GM21619 (cell line): ENCODE measurements around the gene KCNJ9.
"Not testable (repeated sequence)": the region's sequence is repeated elsewhere in the genome, so short reads cannot be mapped to it uniquely, and the experiment has no call there.

Source experiments
- ATAC-seq: cut with Tn5 transposase; IDR thresholded peaks from one replicate; pipeline ENCODE4 v1.9.1; 2021; ENCODE audit not compliant: unreplicated experiment

KCNJ9 gene

DNA sequence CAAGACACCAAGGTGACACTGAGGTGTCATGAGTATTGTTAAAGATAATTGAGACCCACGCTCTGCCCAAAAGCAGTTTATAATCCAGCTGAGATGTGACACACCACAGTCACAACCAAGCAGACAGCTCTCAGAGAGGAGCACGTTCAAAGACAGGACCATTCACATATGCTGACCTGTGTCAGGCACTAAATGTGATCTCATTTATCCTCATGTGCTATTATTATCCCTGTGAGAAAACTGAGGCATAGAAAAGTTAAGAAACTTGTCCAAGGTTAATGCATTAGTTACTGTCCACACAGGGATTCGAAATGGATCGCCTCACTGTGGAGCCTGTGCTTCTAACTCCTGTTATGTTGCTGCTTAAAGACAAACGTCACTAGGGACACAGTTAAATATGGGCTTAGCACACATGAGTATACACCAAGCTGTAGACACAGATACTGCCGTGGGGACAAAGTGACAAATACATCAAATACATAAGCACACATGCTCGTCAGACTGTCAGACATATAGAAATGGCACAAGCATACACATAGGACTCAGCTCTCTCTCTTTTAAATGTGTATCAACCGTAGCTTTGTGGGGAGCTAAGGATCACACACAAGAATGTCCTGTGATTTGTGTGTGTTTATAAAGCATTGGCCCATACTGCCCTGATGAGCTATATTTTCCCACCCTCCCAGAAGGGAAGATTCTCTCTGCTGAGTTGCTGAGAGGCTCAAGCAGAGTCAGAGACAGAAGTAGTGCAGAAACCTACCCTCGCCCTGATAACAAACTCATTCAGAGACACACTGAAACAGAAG, 20.6 kb downstream of the KCNJ9 start:
- ATAC-seq: no peak

DNA sequence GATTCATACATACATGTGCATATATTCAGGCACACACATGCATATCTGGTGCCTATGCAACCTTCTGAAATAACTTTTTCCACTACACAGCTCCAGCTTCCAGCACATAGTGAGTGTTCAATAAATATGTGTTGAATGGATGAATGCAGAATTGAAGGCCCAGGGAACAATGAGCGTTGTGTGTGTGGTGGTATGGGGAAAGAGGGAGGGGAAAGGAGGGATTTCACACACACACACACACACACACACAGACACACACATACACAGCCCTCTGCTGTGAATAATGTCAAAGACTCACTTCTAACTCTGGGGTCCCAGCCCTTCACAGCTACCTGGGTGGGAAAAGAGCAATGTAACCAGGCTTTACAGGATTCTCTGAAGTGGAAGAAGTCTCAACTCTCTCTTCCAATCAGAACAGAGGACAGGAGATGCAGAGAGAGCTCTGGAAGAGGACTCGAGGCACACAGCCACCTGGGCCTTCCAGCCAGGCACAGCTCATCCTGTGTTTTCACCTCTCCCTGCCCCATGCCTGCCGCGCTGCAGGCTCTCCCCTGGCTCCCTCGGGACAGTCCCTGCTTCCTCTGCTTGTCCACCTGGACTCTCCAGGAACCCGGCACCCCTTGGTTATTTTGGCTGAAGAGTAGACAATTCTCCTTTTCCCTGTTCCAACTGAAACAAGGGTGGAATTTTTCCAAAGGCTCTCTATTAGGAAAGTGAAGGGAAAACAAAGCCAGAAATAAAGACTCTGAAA, 22.5 kb downstream of the KCNJ9 start:
- no peak for ATAC-seq

DNA sequence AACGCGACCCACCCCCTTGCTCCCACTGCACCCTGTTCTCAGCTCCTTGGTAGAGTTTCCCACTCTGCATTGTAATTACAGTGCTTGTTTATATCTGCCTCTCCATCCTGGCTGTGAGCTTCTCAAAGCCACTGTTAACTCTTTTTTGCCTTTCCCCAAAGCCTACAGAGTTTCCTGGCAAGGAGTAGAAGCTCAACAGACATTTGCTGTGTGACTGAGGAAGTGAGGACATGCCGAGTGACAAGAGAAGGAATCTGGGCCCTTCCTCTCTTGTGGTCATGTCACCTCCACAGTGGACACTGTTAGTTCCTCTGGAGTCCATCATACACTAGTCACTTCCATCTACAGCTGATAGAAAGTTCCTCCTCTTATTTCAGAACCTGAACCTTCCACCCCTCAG, 23.1 kb downstream of the KCNJ9 start:
- no peak for ATAC-seq

DNA sequence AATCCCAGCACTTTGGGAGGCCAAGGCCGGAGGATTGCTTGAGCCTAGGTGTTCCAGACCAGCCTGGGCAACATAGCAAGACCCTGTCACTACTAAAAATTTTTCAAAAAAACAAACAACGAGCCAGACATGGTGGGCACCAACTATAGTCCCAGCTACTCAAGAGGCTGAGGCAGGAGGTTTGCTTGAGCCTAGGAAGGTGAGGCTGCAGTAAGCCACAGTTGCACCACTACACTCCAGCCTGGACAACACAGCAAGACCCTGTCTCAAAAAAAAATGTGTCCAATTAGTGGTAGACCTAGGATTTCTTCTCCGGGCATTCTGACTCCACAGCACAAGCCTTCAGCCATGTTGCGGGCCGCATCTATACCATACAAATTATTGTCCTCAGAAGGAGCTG, 23.8 kb downstream of the KCNJ9 start:
- no peak for ATAC-seq

DNA sequence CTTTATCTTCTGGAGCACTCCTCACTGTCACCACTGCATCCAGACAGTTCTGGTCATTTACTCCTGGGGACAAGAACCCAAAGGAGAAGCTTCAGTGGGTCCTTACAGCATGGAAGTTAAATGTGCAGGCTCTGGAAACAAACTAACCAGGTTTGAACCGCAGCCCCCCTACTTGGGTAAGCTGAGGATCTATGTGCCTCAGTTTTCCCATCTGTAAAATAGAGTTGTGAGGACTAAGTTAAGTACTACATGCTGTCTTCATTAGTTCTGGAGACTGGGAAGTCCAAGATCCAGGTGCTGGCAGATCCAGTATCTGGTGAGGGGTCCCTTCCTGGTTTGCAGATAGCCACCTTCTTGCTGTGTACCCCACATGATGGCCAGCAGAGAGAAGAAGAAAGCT, 26.2 kb downstream of the KCNJ9 start:
- ATAC-seq: no peak

DNA sequence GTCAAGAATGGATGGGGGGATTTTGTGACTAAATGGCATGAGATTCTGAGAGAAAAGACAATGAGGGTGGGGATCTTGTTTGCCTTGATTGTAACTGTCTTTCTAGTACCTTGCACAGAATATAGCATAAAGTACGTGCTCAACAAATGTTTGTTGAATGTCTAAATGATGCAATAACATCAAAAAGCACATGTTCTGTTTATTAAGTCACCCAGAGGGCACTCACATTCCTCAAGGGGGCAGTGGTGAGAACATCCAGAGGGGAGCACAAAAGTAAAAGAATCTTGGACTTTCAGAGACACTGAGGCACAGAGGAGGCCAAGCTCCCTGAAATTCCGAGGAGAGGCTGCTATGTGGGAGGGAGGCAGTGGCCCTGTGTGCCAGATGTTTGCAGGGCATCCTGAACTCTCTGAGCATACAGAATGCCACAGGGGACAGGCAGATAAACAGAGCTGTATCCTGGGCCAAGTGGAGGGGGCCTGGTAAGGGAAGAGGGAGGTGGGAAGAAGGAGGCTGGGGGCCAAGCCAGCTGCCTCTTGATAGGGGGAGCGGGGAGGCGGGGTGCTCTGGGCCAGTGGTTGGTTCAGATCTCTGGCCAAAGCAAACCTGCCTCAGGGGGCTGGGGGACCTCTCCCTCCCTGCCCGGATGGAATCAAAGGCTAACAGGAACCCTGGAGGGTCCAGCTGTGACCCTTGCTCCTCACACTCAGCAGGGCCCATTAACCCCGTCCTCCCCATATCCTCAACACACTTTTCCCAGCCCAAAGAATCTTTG, 27.7 kb downstream of the KCNJ9 start:
- ATAC-seq: no peak

DNA sequence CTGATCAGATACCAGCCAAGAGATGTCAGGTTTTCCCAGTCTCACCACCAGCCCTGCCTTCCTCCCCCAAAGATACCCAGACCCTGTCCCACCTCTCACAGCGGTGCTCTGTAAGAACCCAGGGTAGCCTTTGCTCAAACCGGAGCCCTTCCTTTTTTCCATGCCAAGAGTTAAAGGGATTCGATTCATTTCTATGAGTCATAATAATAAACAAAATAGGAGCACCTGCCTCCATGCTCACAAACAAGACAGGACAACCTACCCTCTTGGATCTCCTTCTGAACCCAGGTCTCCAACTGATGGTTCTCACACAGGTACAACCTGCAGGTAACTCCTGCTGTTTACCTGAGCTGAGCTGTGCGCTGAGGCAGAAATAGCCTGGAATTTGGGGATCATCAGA, 28.3 kb downstream of the KCNJ9 start:
- ATAC-seq: no peak

DNA sequence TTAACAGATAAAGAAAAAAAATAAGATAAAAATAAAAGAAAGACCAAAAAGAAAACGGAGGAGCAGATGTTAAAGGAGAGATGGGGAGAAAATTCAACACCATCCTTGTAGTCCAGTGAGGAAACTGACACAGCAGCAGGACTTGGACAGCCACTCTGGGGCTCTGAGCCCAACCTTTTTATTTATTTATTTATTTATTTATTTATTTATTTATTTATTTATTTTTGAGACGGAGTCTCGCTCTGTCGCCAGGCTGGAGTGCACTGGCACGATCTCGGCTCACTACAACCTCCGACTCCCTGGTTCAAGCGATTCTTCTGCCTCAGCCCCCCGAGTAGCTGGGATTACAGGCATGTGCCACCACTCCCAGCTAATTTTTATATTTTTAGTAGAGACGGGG, 30.1 kb downstream of the KCNJ9 start:
- ATAC-seq: not testable (repeated sequence)

DNA sequence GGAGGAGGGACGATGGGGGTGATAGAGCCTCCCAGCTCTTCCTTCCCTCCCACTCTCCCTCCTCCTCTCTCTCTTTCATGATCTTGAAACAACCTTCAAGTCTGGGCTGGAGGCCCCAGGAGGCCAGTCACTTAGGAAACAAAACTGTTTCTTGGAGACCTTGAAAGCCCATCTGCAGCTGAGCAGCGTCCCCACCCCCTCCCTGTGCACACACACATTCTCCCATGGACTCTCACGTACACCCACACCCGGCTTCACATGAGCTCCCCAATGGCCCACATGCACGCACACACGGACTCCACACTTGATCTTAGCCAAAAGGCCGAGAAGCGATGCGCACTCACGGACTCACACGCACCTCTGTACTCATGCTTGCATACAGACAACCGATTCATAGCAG, 31.0 kb downstream of the KCNJ9 start:
- no peak for ATAC-seq

DNA sequence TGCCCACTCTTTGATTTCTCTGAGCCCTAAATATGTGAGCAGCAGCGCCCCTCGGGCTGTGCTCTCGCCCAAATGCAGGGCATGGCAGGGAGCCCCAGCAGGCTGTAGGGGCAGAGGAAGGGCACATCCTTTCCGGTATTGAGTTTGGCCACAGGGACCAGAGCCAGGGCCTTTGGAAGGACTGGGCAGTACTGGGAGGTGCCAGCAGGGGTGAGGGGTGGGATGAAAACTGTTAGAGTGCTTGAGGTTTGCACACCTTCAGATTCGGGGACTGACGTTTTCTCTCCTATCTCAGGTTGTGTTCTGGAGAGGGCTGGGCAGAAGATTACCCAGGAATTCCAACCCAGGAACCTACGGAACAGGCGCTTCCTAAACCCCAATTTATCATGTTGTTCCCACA, 32.1 kb downstream of the KCNJ9 start:
- ATAC-seq: no peak

DNA sequence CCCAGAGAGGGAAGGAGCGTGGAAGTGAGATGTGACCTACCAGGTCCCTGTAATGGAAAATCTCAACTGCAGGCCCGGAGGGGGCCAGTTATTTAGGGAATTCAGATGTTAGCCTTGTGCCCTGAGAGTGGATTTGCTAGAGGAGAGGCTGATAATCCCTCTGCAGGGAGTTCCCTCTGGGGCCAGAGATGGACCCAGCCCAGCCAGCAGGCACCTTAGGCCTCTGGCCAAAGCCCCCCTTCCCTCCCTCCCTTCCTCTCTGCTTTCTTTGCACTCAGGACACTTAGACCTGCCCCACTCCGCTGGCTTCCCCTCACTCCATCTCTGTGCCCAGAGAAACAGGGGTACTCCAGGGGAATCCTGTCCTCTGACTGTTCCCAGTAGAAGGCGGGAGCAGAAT, 32.7 kb downstream of the KCNJ9 start:
- ATAC-seq: no peak

DNA sequence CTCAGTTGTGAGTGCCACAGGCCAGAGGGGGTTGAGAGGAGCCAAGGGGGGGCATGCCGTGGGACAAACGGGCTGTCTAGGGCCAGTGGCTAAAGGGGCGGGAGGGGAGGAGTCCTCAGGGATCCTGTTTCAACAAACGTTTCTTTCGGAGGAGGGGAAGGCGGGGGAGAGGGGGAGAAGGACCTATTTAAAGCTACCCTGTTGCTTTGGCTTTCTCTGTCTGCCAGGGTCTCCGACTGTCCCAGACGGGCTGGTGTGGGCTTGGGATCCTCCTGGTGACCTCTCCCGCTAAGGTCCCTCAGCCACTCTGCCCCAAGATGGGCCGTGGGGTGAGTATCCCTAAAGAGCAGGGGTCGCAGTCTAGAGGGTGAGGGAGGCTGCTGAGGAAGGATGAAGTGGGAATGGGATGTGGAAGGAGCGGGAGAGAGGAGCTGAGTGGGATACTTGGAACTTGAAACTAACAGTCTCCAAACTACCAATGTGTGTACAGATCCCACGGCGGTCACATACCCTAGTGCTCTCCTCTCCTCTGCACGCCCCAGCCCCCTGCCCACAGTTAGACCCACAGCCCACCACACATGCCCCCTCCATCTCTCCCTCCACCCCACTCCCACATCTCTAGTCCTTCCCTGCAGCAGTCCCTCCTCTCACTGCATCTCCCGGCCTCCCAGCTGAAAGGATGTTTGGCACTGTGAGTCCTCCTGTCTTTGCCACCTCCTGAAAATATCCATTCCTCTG, 34.4 kb downstream of the KCNJ9 start, which contains the start of gene ATP1A2:
Gene ATP1A2 (plus strand): TSS at position 215 of the 738 bp plus-strand sequence. CDS start 103 bp downstream, at position 318.
- no peak for ATAC-seq

DNA sequence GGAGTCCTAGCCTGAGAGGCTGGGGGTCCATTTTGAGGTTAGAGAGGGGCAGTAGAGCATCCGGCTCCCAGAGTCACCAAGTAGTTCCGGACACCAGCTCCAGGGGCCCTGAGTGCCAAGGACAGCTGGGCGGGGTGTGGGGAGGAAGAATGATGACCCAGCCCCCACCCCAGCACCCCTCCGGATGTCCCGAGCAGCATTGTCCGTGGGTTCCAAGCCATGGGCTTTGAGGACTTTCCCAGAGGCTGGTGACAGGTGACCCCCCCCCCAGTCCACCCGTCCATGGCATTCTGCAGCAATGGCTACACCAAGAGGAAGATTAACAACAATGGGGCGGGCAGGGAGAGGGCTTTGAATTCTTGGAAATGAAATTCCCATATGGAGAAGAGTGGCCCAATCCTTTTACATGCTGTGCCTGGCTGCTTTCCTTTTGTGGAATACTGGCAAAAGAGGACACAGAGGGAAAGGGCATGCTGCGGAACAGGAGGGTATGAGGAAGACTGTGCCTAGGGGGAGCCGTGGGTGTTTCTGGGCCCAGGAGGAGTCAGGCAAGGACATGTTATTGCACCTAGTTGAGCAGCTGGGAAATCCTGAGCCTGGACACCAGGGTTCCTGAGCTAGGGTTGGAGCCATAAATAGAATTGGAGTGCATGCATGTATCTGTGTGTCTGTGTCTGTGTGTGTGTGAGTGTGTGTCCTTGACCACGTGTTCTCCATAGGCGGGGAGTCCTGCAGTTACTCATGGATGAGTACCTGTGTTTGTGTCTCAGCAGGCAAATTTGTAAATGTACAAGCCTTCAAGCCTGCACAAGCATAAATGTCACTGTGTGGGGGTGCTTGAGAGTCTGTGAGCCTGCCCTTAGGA, 35.2 kb downstream of the KCNJ9 start:
- no peak for ATAC-seq

DNA sequence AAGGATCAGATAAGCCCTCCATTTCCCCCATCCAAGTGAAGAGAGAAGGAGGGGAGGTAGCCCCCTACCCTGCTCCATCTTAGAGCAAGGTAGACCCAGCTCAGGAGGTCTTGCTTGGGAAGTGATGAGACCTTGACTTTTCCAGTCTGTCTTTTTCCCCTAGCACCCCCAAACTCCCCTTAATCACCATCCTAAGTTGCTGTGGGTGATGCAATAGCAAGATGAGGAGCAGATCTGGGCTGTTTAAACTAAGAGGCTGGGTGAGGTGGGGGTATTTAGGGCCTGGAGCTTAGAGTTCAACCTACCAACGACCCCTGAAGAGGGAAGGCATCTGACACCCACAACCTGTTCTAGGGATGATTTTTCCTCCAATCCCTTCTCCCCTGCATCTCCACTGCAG, 36.0 kb downstream of the KCNJ9 start:
- no peak for ATAC-seq

DNA sequence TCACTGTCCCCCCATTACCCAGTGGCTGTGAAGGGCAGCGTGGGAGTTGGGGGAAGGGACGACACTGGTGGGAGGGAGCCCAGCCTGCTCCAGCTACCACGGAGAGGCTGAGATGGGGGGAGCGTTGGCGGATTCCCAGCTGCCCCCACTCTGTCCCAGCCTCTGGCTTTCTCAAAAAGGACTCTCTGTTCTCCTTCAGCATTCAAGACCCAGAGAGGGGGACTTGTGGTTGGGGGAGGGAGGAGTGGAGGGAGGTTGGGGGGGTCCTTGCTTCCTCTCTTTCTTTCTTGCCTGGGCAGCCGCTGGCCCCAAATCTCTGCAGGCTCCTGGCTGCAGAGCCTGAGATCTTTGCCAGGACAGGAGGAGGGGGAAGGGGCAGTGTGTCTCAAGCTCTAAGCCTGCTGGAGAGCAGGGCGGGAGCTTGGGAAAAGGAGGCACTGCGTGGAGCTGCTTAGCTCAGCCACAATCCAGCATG, 36.4 kb downstream of the KCNJ9 start:
- no peak for ATAC-seq

DNA sequence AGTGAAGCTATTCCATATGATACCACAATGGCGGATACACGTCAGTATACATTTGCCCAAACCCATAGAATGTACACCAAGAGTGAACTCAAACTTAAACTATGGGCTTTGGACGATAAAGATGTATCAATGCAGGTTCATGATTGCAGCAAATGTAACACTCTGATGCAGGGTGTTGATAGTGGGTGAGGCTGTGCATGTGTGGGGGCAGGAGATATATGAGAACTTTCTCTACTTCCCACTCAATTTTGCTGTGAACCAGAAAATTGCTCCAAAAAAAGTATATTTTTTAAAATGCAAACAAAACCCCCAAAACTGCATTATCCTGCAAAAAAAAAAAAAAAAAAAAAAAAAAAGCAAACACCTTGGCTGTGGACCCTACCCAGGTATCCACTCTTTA, 37.6 kb downstream of the KCNJ9 start:
- no peak for ATAC-seq

DNA sequence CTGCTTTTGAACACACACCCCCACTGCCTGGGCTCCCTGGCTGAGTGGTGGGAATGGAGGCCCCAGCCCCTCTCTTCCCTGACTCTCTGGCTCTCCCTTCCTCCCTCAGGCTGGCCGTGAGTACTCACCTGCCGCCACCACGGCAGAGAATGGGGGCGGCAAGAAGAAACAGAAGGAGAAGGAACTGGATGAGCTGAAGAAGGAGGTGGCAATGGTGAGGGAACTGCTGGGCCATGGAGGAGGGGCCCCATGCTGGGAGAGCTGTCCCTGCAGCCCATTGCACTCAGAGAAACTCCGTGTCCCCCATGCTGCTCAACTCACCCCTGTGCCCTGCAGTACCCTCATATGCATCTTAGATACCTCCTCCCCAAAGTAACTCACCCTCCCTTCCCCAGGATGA, 39.5 kb downstream of the KCNJ9 start:
- no peak for ATAC-seq

DNA sequence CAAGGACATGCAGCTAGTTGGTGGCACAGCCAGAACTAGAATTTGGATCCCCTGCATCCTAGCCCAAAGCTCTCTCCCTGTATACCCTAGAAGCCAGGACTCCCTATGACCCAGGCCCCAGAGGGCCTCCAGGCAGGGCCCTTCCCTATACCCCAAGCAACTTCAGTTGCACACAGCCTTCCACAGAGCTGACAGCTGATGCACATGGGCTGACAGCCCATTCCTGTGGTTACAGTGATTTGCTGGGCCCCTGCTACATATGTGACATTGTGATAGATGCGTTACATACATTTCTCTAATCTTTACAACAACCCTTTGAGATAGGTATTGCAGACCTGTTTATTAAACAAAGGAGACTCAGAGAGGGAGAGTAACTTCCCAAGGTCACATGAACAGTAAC, 40.0 kb downstream of the KCNJ9 start:
- ATAC-seq: no peak

DNA sequence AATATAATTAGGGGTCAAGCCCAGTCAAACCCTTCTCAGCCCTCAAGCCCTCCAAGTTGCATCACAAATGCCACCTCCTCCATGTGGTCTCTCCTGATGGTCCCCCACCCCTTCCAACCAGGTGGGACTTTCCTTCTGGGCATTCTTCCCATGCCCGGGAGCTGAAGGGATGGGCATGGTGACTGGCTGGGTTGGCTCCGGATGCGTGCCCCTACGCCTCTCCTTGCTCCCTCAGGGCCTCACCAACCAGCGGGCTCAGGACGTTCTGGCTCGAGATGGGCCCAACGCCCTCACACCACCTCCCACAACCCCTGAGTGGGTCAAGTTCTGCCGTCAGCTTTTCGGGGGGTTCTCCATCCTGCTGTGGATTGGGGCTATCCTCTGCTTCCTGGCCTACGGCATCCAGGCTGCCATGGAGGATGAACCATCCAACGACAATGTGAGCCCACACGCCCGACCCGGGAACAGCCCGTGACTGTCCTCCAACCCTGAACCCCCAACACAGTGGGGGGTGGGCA, 41.7 kb downstream of the KCNJ9 start:
- ATAC-seq: no peak

DNA sequence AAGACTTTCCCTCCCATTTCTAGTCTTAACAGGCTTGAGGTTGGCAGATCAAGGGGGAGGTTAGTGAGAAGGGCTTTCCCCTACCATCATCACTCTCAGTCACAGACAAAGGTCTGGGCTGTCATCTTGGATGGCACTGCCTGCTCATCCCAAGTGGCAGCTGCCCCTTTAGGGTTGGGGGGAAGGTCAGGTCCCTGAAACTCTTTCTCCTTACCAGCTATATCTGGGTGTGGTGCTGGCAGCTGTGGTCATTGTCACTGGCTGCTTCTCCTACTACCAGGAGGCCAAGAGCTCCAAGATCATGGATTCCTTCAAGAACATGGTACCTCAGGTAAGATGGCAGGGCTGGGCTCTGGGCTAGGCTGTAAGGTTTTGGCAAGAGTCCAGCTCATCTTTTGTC, 42.4 kb downstream of the KCNJ9 start:
- ATAC-seq: no peak
